Omental fat pad (tissue), 4 donors: ENCODE measurements around the gene RFX1. TPM values are rescaled to one million over a fixed set of nuclear protein-coding genes. Genes with fewer than 3 reads are reported as not detected.

Experiments used
- ATAC-seq: fragments of 150-250 bp; one replicate; pipeline ENCODE4 v1.9.1; 2016; ENCODE audit warnings: mild to moderate bottlenecking, moderate library complexity; ENCODE audit not compliant: low FRiP score
- DNase-seq: peaks from one replicate; pipeline ENCODE4 v3.0.0-alpha.2; 2019; ENCODE audit warnings: low spot score
- CTCF ChIP-seq, 3 donors: fragments of 450-650 bp; IDR thresholded peaks; one replicate each; pipeline ENCODE4 v1.5.1; 2016 to 2017; ENCODE audit warnings: antibody characterized with exemption in 3 of 3, mild to moderate bottlenecking in 3 of 3, moderate library complexity in 2 of 3
- total RNA-seq, 4 donors: library from RNA; depleted of rRNA; stranded (reverse); fragments of >200 nt; gene quantifications; one replicate each; pipeline ENCODE4 v1.1.0, GENCODE V29; 2016

The RFX1 gene
- total RNA-seq, 4 donors from 2014 or later, result 2.8 to 7.6 (median 3.2) TPM

- TF ChIP-seq CTCF (IDR thresholded peaks at IDR 0.05), result no peak
- ATAC-seq, result no peak
- no peak for DNase-seq
Measured at GRCh38 chr19:13932149-13932637, 73.9 kb downstream of the RFX1 start.

- TF ChIP-seq CTCF (IDR thresholded peaks at IDR 0.05), result no peak
- no peak for ATAC-seq
Measured at GRCh38 chr19:13931391-13932148, 74.5 kb downstream of the RFX1 start.

GRCh38 chr19:13930402-13930801 lies 75.7 kb downstream of the RFX1 start:
- TF ChIP-seq CTCF (IDR thresholded peaks at IDR 0.05), result no peak
- ATAC-seq, result no peak
- DNase-seq, result no peak

More at GRCh38 chr19:13931391-13932148, 74.5 kb downstream of the RFX1 start:
- DNase-seq, result no peak

DNA sequence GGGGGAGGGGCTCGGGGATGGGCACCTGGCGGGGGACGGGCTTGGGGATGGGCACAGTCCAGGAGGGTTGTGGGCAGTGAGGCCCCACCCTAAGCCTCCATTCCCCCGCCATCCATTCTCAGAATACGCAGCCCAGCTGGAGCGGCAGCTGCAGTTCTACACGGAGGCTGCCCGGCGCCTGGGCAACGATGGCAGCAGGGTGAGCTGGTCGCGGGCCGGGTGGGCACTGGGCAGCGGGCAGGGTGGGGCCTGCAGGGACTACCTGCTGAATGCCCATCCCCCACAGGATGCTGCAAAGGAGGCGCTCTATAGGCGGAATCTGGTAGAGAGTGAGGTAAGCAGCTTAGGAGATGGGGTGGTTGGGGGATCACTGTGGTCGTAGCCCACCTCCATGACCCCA lies 76.2 kb downstream of the RFX1 start:
- no peak for ATAC-seq
- no peak for DNase-seq

GRCh38 chr19:13929340-13929739 lies 76.8 kb downstream of the RFX1 start:
- ATAC-seq (no peak), DNase-seq (no peak)
- no peak for TF ChIP-seq CTCF (IDR thresholded peaks at IDR 0.05)

More for the DNA sequence above, 76.2 kb downstream of the RFX1 start:
- no peak for TF ChIP-seq CTCF (IDR thresholded peaks at IDR 0.05)

DNA sequence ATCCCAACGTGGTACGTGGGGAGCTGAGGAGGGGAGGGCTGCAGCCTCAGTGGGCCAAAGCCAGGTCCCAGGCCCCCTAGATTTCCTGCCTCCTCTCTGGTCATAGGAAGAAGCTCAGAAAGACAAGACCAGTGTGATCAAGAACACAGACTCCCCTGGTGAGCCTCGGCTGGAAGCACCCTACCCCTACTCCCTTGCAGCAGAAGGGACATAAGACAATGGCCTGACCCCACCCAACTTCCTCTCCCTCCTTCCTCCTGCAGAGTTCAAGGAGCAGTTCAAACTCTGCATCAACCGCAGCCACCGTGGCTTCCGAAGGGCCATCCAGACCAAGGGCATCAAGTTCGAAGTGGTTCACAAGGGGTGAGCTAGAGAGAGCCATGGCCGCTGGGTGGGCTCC lies 79.4 kb downstream of the RFX1 start:
- DNase-seq (no peak), ATAC-seq (no peak)
- TF ChIP-seq CTCF (IDR thresholded peaks at IDR 0.05), result no peak

GRCh38 chr19:13926010-13926409 lies 80.1 kb downstream of the RFX1 start:
- no peak for DNase-seq
- no peak for ATAC-seq
- TF ChIP-seq CTCF (IDR thresholded peaks at IDR 0.05), result no peak
